Left lung (tissue), 10 donors: ENCODE data around the gene MGAT4A. TPM values are rescaled to one million over a fixed set of nuclear protein-coding genes. Genes with fewer than 3 reads are reported as not detected.
"Not testable (repeated sequence)": the region's sequence is repeated elsewhere in the genome, so short reads cannot be mapped to it uniquely, and the experiment has no call there.

Experiments
- ATAC-seq: fragments of 200-7000 bp; cut with Tn5 transposase; one replicate; pipeline ENCODE4 v1.9.1; 2020; ENCODE audit warnings: moderate library complexity
- DNase-seq, 4 donors: peaks; one replicate each; pipeline ENCODE4 v3.0.0-alpha.2; 2013 to 2020
- H3K27ac ChIP-seq, 2 donors: fragments of 200-600 bp; sonication (generic) in 1 of 2; one replicate each; pipeline versions ENCODE4 v1.5.0 to v1.8.0; 2020 to 2021
- H3K27me3 ChIP-seq, 2 donors: fragments of 200-600 bp; sonication (generic) in 1 of 2; one replicate each; pipeline versions ENCODE4 v1.5.0 to v1.8.0; 2020 to 2021
- H3K36me3 ChIP-seq, 2 donors: fragments of 200-600 bp; sonication (generic) in 1 of 2; one replicate each; pipeline versions ENCODE4 v1.5.0 to v1.8.0; 2020 to 2021
- H3K4me1 ChIP-seq, 2 donors: fragments of 200-600 bp; one replicate each; pipeline ENCODE4 v1.8.0; 2021
- H3K4me3 ChIP-seq, 2 donors: fragments of 200-600 bp; sonication (generic) in 1 of 2; one replicate each; pipeline versions ENCODE4 v1.5.0 to v1.8.0; 2020 to 2021; ENCODE audit warnings: mild to moderate bottlenecking in 1 of 2
- H3K9me3 ChIP-seq, 2 donors: fragments of 200-600 bp; sonication (generic) in 1 of 2; one replicate each; pipeline versions ENCODE4 v1.5.0 to v1.8.0; 2020 to 2021
- CTCF ChIP-seq, 2 donors: fragments of 200-600 bp; sonication (generic) in 1 of 2; IDR thresholded peaks; one replicate each; pipeline versions ENCODE4 v1.5.0 to v1.8.0; 2021; ENCODE audit warnings: antibody characterized with exemption in 2 of 2
- intact Hi-C, 2 donors: fragments of 100-400 bp; cut with DNase I; formaldehyde crosslinking; loops; one replicate each; pipeline versions ENCODE4 v1.11.2 to v1.14.2; 2022
- polyA plus RNA-seq, 6 donors: library from polyadenylated mRNA; unstranded; fragments of 120-200 nt; gene quantifications; one replicate each; pipeline ENCODE4 v1.2.1, GENCODE V29; 2013; ENCODE audit not compliant: insufficient read length in 6 of 6
- total RNA-seq, 2 donors: library from RNA; stranded (reverse); fragmentation: NEBNext Ultra II Directional; extraction: Animal tissue kit (Norgen Biotek cat#: 25700); gene quantifications; one replicate each; pipeline ENCODE4 v1.2.1, GENCODE V29; 2021
- donor health status: DM: no; HTN: yes; CAD: no.
- donor health status: DM: no; HTN: no; CAD: no.

Gene MGAT4A
- total and polyA plus RNA-seq, 8 donors: 15.4 to 79.8 (median 19.0) TPM

- intact Hi-C loops: no loop called here
- Histone ChIP-seq H3K27ac (no peak overlapping the region), H3K4me1 (peaks cover 20 to 34% of the 10 kb centered on the region in 2 donors), H3K4me3 (no peak overlapping the region), H3K36me3 (peaks cover 0 to 40% of the 10 kb centered on the region in 2 donors), H3K9me3 (no peaks in the 10 kb centered on the region), H3K27me3 (no peaks in the 10 kb centered on the region)
- no peak for DNase-seq
- TF ChIP-seq CTCF (IDR thresholded peaks at IDR 0.05): no peak
- ATAC-seq: no peak
Observed at GRCh38 chr2:98605076-98605475, 125.9 kb downstream of the MGAT4A start.

GRCh38 chr2:98604547-98604946 is 126.4 kb downstream of the MGAT4A start:
- no peak for DNase-seq
- intact Hi-C loops: no loop called here
- H3K27me3 ChIP-seq: no peaks in the 10 kb centered on the region
- no peak for ATAC-seq
- peaks cover 15 to 29% of the 10 kb centered on the region in 2 donors for H3K4me1 ChIP-seq
- H3K4me3 ChIP-seq: no peak overlapping the region
- H3K9me3 ChIP-seq: no peaks in the 10 kb centered on the region
- TF ChIP-seq CTCF (IDR thresholded peaks at IDR 0.05): no peak
- peaks cover 0 to 45% of the 10 kb centered on the region in 2 donors for H3K36me3 ChIP-seq
- H3K27ac ChIP-seq: no peak overlapping the region

GRCh38 chr2:98601532-98602132 is 129.3 kb downstream of the MGAT4A start:
- peak; percentile 26 to 30 for TF ChIP-seq CTCF (IDR thresholded peaks at IDR 0.05)
- ATAC-seq: peak; percentile 80
- H3K4me1 ChIP-seq: peaks cover 2 to 14% of the 10 kb centered on the region in 2 donors
- peaks cover 0 to 68% of the 10 kb centered on the region in 2 donors for H3K36me3 ChIP-seq
- no peak overlapping the region for H3K27ac ChIP-seq
- peak in 1 of 4 donors; percentile 9 for DNase-seq
- no peak overlapping the region for H3K4me3 ChIP-seq
- H3K9me3 ChIP-seq: no peaks in the 10 kb centered on the region
- intact Hi-C loops: no loop called here
- H3K27me3 ChIP-seq: no peaks in the 10 kb centered on the region

- Histone ChIP-seq H3K4me3 (no peak overlapping the region), H3K9me3 (no peaks in the 10 kb centered on the region), H3K36me3 (peaks cover 0 to 72% of the 10 kb centered on the region in 2 donors), H3K4me1 (peaks cover 0 to 3% of the 10 kb centered on the region in 2 donors), H3K27ac (no peak overlapping the region), H3K27me3 (no peaks in the 10 kb centered on the region)
- DNase-seq: no peak
- no peak for TF ChIP-seq CTCF (IDR thresholded peaks at IDR 0.05)
- intact Hi-C loops: no loop called here
- ATAC-seq: no peak
Observed at GRCh38 chr2:98598781-98599428, 132.0 kb downstream of the MGAT4A start.

- H3K4me3 ChIP-seq, H3K27ac ChIP-seq, DNase-seq, ATAC-seq, H3K27me3 ChIP-seq, H3K9me3 ChIP-seq, intact Hi-C loops, H3K4me1 ChIP-seq: not testable (repeated sequence)
- H3K36me3 ChIP-seq: peaks cover 0 to 61% of the 10 kb centered on the region in 2 donors
Observed at GRCh38 chr2:98594665-98595064, 136.3 kb downstream of the MGAT4A start.
